Frontal cortex (tissue), 4 donors: Measurements from ENCODE around the gene TFEB. TPM values are rescaled to one million over a fixed set of nuclear protein-coding genes. Genes with fewer than 3 reads are reported as not detected.
"Not testable (repeated sequence)": the region's sequence is repeated elsewhere in the genome, so short reads cannot be mapped to it uniquely, and the experiment has no call there.

Experiments used
- DNase-seq, 2 donors: peaks; one replicate each; pipeline ENCODE4 v3.0.0; 2012; ENCODE audit warnings: low spot score in 2 of 2
- FAIRE-seq: peaks from 2 replicates; lab custom pipeline; 2012; peaks lifted over from hg19 to GRCh38; lab: Jason Lieb, UNC
- total RNA-seq: library from RNA; depleted of rRNA; stranded (reverse); fragments of >200 nt; gene quantifications from one replicate; pipeline ENCODE4 v1.2.3, GENCODE V29; 2014
- donor health status: control.
- donor health status: control.
- donor health status: control.

Gene TFEB
- total RNA-seq, 1 donor from 2014 or later: 1.6 TPM

- DNase-seq: no peak
- FAIRE-seq: no peak
These were observed 31.9 kb upstream of the TFEB start for GRCh38 chr6:41767112-41767833.

GRCh38 chr6:41766043-41766664, 30.7 kb upstream of the TFEB start:
- not testable (repeated sequence) for FAIRE-seq

GRCh38 chr6:41763470-41763869, 28.1 kb upstream of the TFEB start:
- no peak for DNase-seq
- no peak for FAIRE-seq

More at GRCh38 chr6:41766043-41766664, 30.7 kb upstream of the TFEB start:
- not testable (repeated sequence) for DNase-seq

- DNase-seq: no peak
- no peak for FAIRE-seq
These were observed 24.6 kb upstream of the TFEB start for GRCh38 chr6:41759905-41760579.

GRCh38 chr6:41759106-41759904, 23.9 kb upstream of the TFEB start:
- DNase-seq: no peak
- no peak for FAIRE-seq

- no peak for DNase-seq
- no peak for FAIRE-seq
These were observed 23.2 kb upstream of the TFEB start for GRCh38 chr6:41758641-41759035.

GRCh38 chr6:41757931-41758640, 22.7 kb upstream of the TFEB start:
- FAIRE-seq (no peak), DNase-seq (no peak)

GRCh38 chr6:41757271-41757670, 21.9 kb upstream of the TFEB start:
- no peak for FAIRE-seq
- DNase-seq: no peak

GRCh38 chr6:41756354-41756753, 20.9 kb upstream of the TFEB start:
- FAIRE-seq (no peak), DNase-seq (no peak)

- no peak for DNase-seq
These were observed 20.5 kb upstream of the TFEB start for GRCh38 chr6:41755895-41756294.

GRCh38 chr6:41750374-41750773, 15.0 kb upstream of the TFEB start:
- DNase-seq: no peak
- FAIRE-seq: no peak

More at GRCh38 chr6:41755895-41756294, 20.5 kb upstream of the TFEB start:
- no peak for FAIRE-seq

- FAIRE-seq: no peak
- DNase-seq: no peak
These were observed 13.1 kb upstream of the TFEB start for GRCh38 chr6:41748542-41748941.

GRCh38 chr6:41748102-41748477, 12.7 kb upstream of the TFEB start:
- DNase-seq (no peak), FAIRE-seq (no peak)

GRCh38 chr6:41747256-41748101, 12.1 kb upstream of the TFEB start, which contains the start of gene PGC:
TSS of gene PGC (minus strand) at chr6:41747397. CDS start at chr6:41747334, 63 bp downstream.
- DNase-seq: no peak
- no peak for FAIRE-seq

- no peak for DNase-seq
- no peak for FAIRE-seq
These were observed 10.7 kb upstream of the TFEB start for GRCh38 chr6:41746107-41746506.

GRCh38 chr6:41744236-41744787, 8.9 kb upstream of the TFEB start:
- DNase-seq (no peak), FAIRE-seq (no peak)

GRCh38 chr6:41743406-41744235, 8.2 kb upstream of the TFEB start:
- FAIRE-seq: no peak
- DNase-seq: no peak
